GM18520 (cell line): ENCODE results near the gene ARL5C.

Experiments used
- ATAC-seq: cut with Tn5 transposase; IDR thresholded peaks from one replicate; pipeline ENCODE4 v1.9.1; 2021; ENCODE audit not compliant: unreplicated experiment

ARL5C gene

GRCh38 chr17:39165841-39166349, at the start of gene ARL5C:
Gene ARL5C (minus strand): TSS chr17:39166161. CDS start chr17:39165760, 401 bp downstream.
- no peak for ATAC-seq

- no peak for ATAC-seq
Observed at GRCh38 chr17:39213852-39214251, 47.9 kb upstream of the ARL5C start.

GRCh38 chr17:39212841-39213480, 47.0 kb upstream of the ARL5C start:
- no peak for ATAC-seq

- ATAC-seq: no peak
Observed at GRCh38 chr17:39212195-39212810, 46.3 kb upstream of the ARL5C start.

GRCh38 chr17:39210093-39210434, 44.1 kb upstream of the ARL5C start:
- ATAC-seq: no peak

- no peak for ATAC-seq
Observed at GRCh38 chr17:39209317-39210092, 43.5 kb upstream of the ARL5C start.

- no peak for ATAC-seq
Observed at GRCh38 chr17:39208893-39209292, 42.9 kb upstream of the ARL5C start.

GRCh38 chr17:39208136-39208535, 42.2 kb upstream of the ARL5C start:
- ATAC-seq: no peak

GRCh38 chr17:39205112-39205526, 39.2 kb upstream of the ARL5C start:
- no peak for ATAC-seq

- no peak for ATAC-seq
Observed at GRCh38 chr17:39204245-39204644, 38.3 kb upstream of the ARL5C start.

- ATAC-seq: no peak
Observed at GRCh38 chr17:39200957-39201510, 35.1 kb upstream of the ARL5C start.

- peak; percentile 37 for ATAC-seq
Observed at GRCh38 chr17:39200070-39200879, 34.3 kb upstream of the ARL5C start, which contains the start of gene RPL19. Gene RPL19 (plus strand): TSS chr17:39200283. CDS start chr17:39200345, 62 bp downstream.

- ATAC-seq: peak; percentile 47
Observed at GRCh38 chr17:39199820-39200069, 33.8 kb upstream of the ARL5C start.

GRCh38 chr17:39198186-39198566, 32.2 kb upstream of the ARL5C start:
- no peak for ATAC-seq

- no peak for ATAC-seq
Observed at GRCh38 chr17:39197380-39198185, 31.6 kb upstream of the ARL5C start, which contains the start of gene CACNB1. Gene CACNB1 (minus strand): TSS chr17:39197669. CDS start chr17:39197495, 174 bp downstream.

GRCh38 chr17:39196808-39197291, 30.9 kb upstream of the ARL5C start:
- no peak for ATAC-seq

- no peak for ATAC-seq
Observed at GRCh38 chr17:39196241-39196807, 30.4 kb upstream of the ARL5C start.

- ATAC-seq: no peak
Observed at GRCh38 chr17:39195568-39196160, 29.7 kb upstream of the ARL5C start.

- ATAC-seq: no peak
Observed at GRCh38 chr17:39194985-39195524, 29.1 kb upstream of the ARL5C start.
